MM.1S (cell line): ENCODE data around the gene MSRB1.
"Not testable (repeated sequence)": the region's sequence is repeated elsewhere in the genome, so short reads cannot be mapped to it uniquely, and the experiment has no call there.

ENCODE experiments used
- DNase-seq: peaks from one replicate; pipeline ENCODE4 v3.0.0-alpha.2; 2015
- H2AFZ ChIP-seq: fragments of 300-600 bp; sonication (generic); 2 replicates; pipeline ENCODE4 v1.6.0; 2016; ENCODE audit warnings: antibody characterized with exemption, low read length
- H3F3A ChIP-seq: fragments of 300-600 bp; sonication (generic); 2 replicates; pipeline ENCODE4 v1.6.1; 2016; ENCODE audit warnings: mild to moderate bottlenecking, antibody characterized with exemption, low read length, moderate library complexity, mixed read lengths; ENCODE audit not compliant: insufficient read depth
- H3K27ac ChIP-seq: fragments of 300-600 bp; sonication (generic); 2 replicates; pipeline ENCODE4 v1.5.1; 2016; ENCODE audit warnings: mild to moderate bottlenecking, low read length
- H3K27me3 ChIP-seq: fragments of 300-600 bp; sonication (generic); replicated peaks from 2 replicates; pipeline ENCODE4 v1.6.0; 2016; ENCODE audit warnings: low read length; ENCODE audit not compliant: insufficient read depth
- H3K36me3 ChIP-seq: fragments of 300-600 bp; sonication (generic); replicated peaks from 2 replicates; pipeline ENCODE4 v1.6.1; 2016; ENCODE audit warnings: mild to moderate bottlenecking, low read length, mixed read lengths; ENCODE audit not compliant: insufficient read depth
- H3K4me1 ChIP-seq: fragments of 300-600 bp; sonication (generic); 2 replicates; pipeline ENCODE4 v1.6.1; 2016; ENCODE audit warnings: low read length, mixed read lengths
- H3K4me2 ChIP-seq: fragments of 300-600 bp; sonication (generic); 2 replicates; pipeline ENCODE4 v1.6.0; 2016; ENCODE audit warnings: low read depth, low read length
- H3K4me3 ChIP-seq: fragments of 300-600 bp; sonication (generic); 2 replicates; pipeline ENCODE4 v1.5.1; 2016; ENCODE audit warnings: low read length, mixed read lengths
- H3K79me2 ChIP-seq: fragments of 300-600 bp; sonication (generic); 2 replicates; pipeline ENCODE4 v1.6.1; 2016; ENCODE audit warnings: mixed run types, low read length, mixed read lengths
- H3K9ac ChIP-seq: fragments of 300-600 bp; sonication (generic); 2 replicates; pipeline ENCODE4 v1.6.1; 2016; ENCODE audit warnings: low read length, mixed read lengths
- H3K9me2 ChIP-seq: fragments of 300-600 bp; sonication (generic); replicated peaks from 2 replicates; pipeline ENCODE4 v1.6.1; 2016; ENCODE audit warnings: mild to moderate bottlenecking, low read length, mixed read lengths; ENCODE audit not compliant: insufficient read depth
- H3K9me3 ChIP-seq: fragments of 300-600 bp; sonication (generic); replicated peaks from 2 replicates; pipeline ENCODE4 v1.6.1; 2016; ENCODE audit warnings: mild to moderate bottlenecking, low read length, mixed read lengths; ENCODE audit not compliant: insufficient read depth
- H4K20me1 ChIP-seq: fragments of 300-600 bp; sonication (generic); 2 replicates; pipeline ENCODE4 v1.6.1; 2016; ENCODE audit warnings: mild to moderate bottlenecking, low read length, moderate library complexity, mixed read lengths; ENCODE audit not compliant: insufficient read depth
- CTCF ChIP-seq: fragments of 300-600 bp; sonication (generic); IDR thresholded peaks from 2 replicates; pipeline ENCODE4 v1.5.1; 2016; ENCODE audit warnings: antibody characterized with exemption, low read length, mixed read lengths
- EZH2 ChIP-seq: fragments of 300-600 bp; sonication (generic); optimal IDR thresholded peaks from 2 replicates; pipeline ENCODE3; 2017; ENCODE audit warnings: low read depth, mild to moderate bottlenecking, antibody characterized with exemption, low read length, mixed read lengths
- EZH2phosphoT487 ChIP-seq: fragments of 300-600 bp; sonication (generic); IDR thresholded peaks from 2 replicates; pipeline ENCODE4 v1.6.1; 2018; ENCODE audit warnings: antibody characterized with exemption, low read length

MSRB1 gene

GRCh38 chr16:1902547-1903219, 40.3 kb downstream of the MSRB1 start:
- H3K4me1 ChIP-seq: peaks cover 23% of the 10 kb centered on the region
- H4K20me1 ChIP-seq: no peaks in the 10 kb centered on the region
- peaks cover 12% of the 10 kb centered on the region for H3F3A ChIP-seq
- no peaks in the 10 kb centered on the region for H3K27me3 ChIP-seq
- H3K36me3 ChIP-seq: no peaks in the 10 kb centered on the region
- no peak overlapping the region for H3K9ac ChIP-seq
- no peaks in the 10 kb centered on the region for H3K79me2 ChIP-seq
- no peaks in the 10 kb centered on the region for H3K9me2 ChIP-seq
- no peaks in the 10 kb centered on the region for H3K9me3 ChIP-seq
- H3K27ac ChIP-seq: no peak overlapping the region
- TF ChIP-seq EZH2 (no peak), CTCF (no peak), EZH2phosphoT487 (no peak)
- no peak for DNase-seq
- H3K4me2 ChIP-seq: no peak overlapping the region
- H3K4me3 ChIP-seq: no peak overlapping the region
- no peak overlapping the region for H2AFZ ChIP-seq

DNA sequence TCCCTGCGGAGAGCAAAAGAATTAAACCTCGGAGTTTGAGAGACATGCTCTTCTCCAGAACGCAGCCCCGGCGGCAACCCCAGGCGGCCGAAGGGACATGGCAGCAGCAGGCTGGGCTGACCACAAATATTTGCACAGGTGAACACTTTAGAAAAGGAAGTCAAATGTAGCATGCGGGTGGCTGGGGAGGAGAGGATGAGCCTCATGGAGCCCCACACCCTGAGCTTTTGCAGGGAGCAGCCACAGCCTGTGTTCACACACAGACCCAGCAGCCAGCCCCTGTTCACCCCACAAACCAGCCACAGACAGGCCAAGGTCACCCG, 42.6 kb downstream of the MSRB1 start:
- H3K36me3 ChIP-seq: no peaks in the 10 kb centered on the region
- no peaks in the 10 kb centered on the region for H3K9me2 ChIP-seq
- peaks cover 12% of the 10 kb centered on the region for H3F3A ChIP-seq
- H3K9me3 ChIP-seq: no peaks in the 10 kb centered on the region
- H3K79me2 ChIP-seq: no peaks in the 10 kb centered on the region
- H3K4me1 ChIP-seq: peaks cover 15% of the 10 kb centered on the region
- H2AFZ ChIP-seq: peak overlapping the region; percentile 88
- peak overlapping the region; percentile 42 for H3K4me3 ChIP-seq
- peak overlapping the region; percentile 88 for H3K4me2 ChIP-seq
- no peaks in the 10 kb centered on the region for H3K27me3 ChIP-seq
- TF ChIP-seq CTCF (no peak), EZH2phosphoT487 (no peak), EZH2 (no peak)
- DNase-seq: peak; percentile 89
- H3K27ac ChIP-seq: peak overlapping the region; percentile 89
- H3K9ac ChIP-seq: peak overlapping the region; percentile 66
- no peaks in the 10 kb centered on the region for H4K20me1 ChIP-seq

- Histone ChIP-seq H3K4me1 (peaks cover 15% of the 10 kb centered on the region), H3K9ac (peak overlapping the region; percentile 66), H3K36me3 (no peaks in the 10 kb centered on the region), H3F3A (peaks cover 12% of the 10 kb centered on the region), H3K27me3 (no peaks in the 10 kb centered on the region), H3K9me3 (no peaks in the 10 kb centered on the region), H3K4me2 (peak overlapping the region; percentile 88), H3K4me3 (peak overlapping the region; percentile 42), H3K79me2 (no peaks in the 10 kb centered on the region), H3K9me2 (no peaks in the 10 kb centered on the region), H2AFZ (peak overlapping the region; percentile 88), H4K20me1 (no peaks in the 10 kb centered on the region), H3K27ac (peak overlapping the region; percentile 89)
- TF ChIP-seq EZH2phosphoT487: no peak
- DNase-seq: peak; percentile 82
Observed at GRCh38 chr16:1899641-1900451, 43.2 kb downstream of the MSRB1 start.

GRCh38 chr16:1897692-1898091, 45.3 kb downstream of the MSRB1 start:
- not testable (repeated sequence) for H3K9me3 ChIP-seq, H3K9me2 ChIP-seq

More at GRCh38 chr16:1897692-1898091, 45.3 kb downstream of the MSRB1 start:
- not testable (repeated sequence) for H3K9ac ChIP-seq, H4K20me1 ChIP-seq, H3K27me3 ChIP-seq, H3K79me2 ChIP-seq, H3K4me3 ChIP-seq, DNase-seq, H3K4me2 ChIP-seq, H3K36me3 ChIP-seq, H3K27ac ChIP-seq, H2AFZ ChIP-seq
- Histone ChIP-seq H3K4me1 (peaks cover 15% of the 10 kb centered on the region), H3F3A (peaks cover 12% of the 10 kb centered on the region)
